ENCODE data around the gene SLC44A4.
"Not testable (repeated sequence)": the region's sequence is repeated elsewhere in the genome, so short reads cannot be mapped to it uniquely, and the experiment has no call there.

The SLC44A4 gene

GRCh38 chr6:31878726-31879125 is at the start of gene SLC44A4:
Gene SLC44A4, minus strand, starts transcription at chr6:31878997. Its CDS starts 17 bp downstream, at chr6:31878980.
- no peak for DNase-seq

- no peak for DNase-seq
Observed at GRCh38 chr6:31928672-31928939, 49.8 kb upstream of the SLC44A4 start.

DNA sequence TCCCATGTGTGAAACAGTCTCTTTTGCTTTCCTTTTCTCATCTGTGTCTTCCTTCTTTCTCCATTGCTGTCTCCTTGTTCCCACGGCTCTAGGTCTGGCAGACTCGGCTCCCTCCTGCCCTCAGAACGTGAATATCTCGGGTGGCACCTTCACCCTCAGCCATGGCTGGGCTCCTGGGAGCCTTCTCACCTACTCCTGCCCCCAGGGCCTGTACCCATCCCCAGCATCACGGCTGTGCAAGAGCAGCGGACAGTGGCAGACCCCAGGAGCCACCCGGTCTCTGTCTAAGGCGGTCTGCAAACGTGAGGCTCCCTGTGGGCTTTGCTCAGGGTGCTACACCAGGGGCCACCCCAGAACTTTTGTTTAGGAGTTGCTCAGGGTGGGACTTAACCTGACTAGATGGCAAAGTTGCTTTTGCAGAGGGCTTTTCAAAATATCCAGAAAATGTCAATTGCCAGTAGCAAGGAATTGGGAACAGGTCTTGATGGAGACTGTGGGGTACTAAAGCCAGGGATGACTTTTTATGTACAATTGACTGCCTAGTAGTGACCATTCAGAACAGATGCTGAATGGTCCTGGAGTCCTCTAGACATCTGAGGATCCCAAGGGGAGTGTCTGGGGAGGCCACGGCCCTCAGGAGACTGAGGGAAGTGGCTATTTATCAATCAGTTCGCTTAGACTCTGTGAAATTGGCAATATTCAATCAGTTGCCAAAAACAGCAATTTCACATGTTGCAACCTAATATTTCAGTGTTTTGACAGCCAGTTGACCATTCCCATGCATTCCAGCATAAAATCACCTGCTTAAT is 49.3 kb upstream of the SLC44A4 start:
- DNase-seq = no peak

DNA sequence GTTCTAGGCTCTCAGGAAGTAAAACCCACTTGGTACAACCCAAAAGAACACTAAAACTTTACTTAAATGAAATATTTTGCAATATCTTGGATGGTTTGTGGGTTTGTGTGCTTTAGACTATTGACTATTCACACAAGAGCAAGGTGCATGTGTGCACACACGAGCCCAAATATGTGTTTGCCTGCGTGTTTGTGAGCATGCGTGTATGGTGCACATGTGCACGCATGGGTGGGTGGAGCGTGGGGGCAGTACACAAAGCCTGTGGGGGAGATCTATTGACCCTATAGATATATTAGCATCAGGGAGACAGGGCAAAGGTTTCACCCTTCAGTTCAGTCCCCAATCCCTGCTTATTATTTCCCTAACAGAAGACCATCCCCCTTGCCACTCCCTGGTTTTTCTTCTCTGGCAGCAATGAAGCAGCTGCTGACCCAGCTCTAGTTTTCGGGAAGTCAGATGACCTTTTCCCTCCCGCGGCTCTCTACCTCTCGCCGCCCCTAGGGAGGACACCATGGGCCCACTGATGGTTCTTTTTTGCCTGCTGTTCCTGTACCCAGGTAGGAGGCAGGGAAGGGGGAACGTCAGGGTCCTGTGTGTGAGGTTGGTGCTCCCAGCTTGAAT is 48.6 kb upstream of the SLC44A4 start, which contains the start of gene C2:
Gene C2, plus strand, starts transcription at position 476 of the 621 bp plus-strand sequence. Its CDS starts 36 bp downstream, at position 512.
- DNase-seq = no peak

GRCh38 chr6:31922942-31923341 is 44.1 kb upstream of the SLC44A4 start:
- no peak for DNase-seq

DNA sequence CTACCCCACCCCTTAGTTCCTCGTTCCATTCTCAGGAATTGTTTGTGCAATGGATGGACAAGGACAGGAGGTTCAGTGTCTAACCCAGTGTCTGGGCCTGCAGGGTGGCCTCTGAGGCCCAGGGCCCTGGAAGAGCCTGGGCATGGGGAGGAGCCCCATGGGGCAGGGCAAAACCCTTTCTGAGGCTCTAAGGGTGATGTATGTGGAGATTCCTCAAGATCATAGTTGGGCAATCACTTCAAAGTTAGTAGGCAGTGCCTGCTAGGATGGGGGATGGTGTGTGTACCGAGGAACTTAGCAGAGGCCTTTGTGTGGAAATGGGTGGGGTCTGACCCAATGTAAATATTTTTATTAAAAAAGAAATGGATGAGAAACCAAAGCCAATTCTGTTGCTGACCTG is 42.0 kb upstream of the SLC44A4 start:
- DNase-seq = no peak

GRCh38 chr6:31919624-31920303 is 41.0 kb upstream of the SLC44A4 start:
- DNase-seq = no peak

GRCh38 chr6:31918069-31918720 is 39.4 kb upstream of the SLC44A4 start:
- no peak for DNase-seq

- DNase-seq = no peak
Observed at GRCh38 chr6:31915756-31916155, 37.0 kb upstream of the SLC44A4 start.

- no peak for DNase-seq
Observed at GRCh38 chr6:31915351-31915750, 36.6 kb upstream of the SLC44A4 start.

GRCh38 chr6:31911826-31912585 is 33.2 kb upstream of the SLC44A4 start:
- DNase-seq = no peak

DNA sequence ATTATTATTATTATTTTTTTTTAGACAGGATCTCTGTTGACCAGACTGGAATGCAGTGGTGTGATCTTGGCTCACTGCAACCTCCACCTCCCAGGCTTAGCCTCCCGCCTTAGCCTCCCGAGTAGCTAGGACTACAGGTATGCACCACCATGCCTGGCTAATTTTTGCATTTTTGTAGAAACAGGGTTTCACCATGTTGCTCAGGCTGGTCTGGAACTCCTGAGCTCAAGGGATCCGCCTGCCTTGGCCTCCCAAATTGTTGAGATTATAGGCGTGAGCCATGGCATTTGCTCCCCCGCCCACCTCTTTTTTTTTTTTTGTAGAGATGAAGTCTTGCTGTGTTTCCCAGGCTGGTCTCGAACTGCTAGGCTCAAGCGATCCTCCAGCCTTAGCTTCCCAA is 30.5 kb upstream of the SLC44A4 start:
- DNase-seq = not testable (repeated sequence)

GRCh38 chr6:31908791-31909190 is 30.0 kb upstream of the SLC44A4 start:
- DNase-seq = no peak

DNA sequence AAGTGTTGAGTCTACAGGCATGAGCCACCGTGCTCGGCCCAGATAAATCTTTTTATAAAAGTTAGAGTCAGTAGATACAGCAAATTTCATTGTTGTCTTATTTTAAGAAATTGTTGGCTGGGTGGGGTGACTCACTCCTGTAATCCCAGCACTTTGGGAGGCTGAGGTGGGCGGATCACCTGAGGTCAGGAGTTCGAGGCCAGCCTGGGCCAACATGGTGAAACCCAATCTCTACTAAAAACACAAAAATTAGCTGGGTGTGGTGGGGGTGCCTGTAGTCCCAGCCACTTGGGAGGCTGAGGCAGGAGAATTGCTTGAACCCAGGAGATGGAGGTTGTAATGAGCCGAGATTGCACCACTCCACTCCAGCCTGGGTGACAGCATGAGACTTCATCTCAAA is 29.5 kb upstream of the SLC44A4 start:
- not testable (repeated sequence) for DNase-seq

DNA sequence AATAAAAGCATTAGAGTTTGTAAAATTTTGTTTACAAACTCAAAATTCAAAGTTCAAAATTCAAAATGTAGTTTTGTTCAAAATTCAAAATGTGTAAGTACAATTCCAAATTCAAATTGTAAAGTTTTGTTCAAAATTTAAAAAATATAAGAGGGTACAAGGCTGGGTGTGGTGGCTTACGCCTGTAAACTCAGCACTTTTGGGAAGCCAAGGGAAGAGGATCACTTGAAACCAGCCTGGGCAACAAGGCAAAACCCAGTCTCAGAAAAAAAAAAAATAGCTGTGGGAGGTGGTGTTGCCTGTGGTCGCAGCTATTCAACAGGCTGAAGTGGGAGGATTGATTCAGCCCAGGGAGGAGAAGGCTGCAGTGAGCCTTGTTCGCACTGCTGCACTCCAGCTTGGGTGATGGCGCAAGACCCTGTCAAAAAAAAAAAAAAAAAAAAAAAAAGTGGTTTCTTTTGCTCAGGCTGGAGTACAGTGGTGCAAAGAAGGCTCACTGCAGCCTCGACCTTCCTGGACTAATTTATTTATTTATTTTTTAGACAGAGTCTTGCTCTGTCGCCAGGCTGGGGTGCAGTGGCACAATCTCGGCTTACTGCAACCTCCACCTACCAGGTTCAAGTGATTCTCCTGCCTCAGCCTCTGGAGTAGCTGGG is 28.5 kb upstream of the SLC44A4 start:
- DNase-seq = no peak

- not testable (repeated sequence) for DNase-seq
Observed at GRCh38 chr6:31906727-31907126, 27.9 kb upstream of the SLC44A4 start.

DNA sequence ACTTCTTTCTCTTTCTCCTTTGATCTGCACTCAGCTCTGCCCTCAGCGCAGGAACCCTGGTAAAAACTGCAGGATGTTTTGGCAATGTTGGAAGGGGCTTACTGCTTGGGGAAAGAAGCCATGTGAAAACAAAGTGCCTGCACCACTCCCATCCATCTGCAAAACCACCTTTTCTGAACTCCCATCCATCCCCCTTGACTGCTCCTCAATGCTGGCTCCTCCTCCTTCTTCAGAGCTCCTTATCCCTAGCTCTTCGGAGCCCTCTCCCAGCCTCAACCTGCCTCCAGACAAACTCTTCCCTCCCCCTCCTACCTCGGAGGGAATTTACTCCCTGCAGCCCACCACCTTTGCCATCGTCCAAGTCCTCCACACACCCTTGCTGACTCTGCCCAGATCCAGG is 27.3 kb upstream of the SLC44A4 start:
- no peak for DNase-seq

DNA sequence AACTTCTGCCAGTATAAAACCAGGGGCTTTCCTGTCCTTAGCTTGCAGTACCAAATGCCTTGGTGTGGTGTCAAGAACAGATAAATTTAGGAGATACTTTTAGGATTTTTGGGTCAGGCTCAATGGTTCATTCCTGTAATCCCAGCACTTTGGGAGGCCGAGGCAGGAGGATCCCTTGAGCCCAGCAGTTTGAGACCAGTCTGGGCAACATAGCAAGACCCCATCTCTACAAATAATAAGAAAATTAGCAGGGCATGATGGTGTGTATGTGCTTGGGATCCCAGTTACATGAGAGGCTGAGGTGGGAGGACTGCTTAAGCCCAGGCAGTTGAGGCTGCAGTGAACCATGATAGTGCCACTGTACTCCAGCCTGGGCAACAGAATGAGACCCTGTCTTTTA is 26.2 kb upstream of the SLC44A4 start:
- no peak for DNase-seq

DNA sequence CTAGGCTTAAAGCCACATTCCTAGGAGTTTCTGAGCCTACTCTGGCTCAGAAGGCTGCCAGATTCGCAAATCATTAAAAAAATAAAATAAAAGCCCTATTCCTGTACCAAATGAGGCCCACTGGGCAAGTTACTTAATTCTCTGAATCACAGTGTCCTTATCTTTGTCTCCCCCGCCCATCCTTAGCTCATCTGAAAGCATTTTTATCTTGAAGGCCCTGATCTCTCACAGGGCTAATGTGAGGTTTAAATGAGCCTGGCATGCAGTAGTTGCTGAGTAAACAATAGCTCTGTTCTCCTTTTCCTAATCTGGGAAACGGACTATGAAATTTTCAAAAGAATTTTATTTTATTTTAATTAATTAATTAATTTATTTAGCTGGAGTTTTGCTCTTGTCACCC is 25.2 kb upstream of the SLC44A4 start:
- no peak for DNase-seq

DNA sequence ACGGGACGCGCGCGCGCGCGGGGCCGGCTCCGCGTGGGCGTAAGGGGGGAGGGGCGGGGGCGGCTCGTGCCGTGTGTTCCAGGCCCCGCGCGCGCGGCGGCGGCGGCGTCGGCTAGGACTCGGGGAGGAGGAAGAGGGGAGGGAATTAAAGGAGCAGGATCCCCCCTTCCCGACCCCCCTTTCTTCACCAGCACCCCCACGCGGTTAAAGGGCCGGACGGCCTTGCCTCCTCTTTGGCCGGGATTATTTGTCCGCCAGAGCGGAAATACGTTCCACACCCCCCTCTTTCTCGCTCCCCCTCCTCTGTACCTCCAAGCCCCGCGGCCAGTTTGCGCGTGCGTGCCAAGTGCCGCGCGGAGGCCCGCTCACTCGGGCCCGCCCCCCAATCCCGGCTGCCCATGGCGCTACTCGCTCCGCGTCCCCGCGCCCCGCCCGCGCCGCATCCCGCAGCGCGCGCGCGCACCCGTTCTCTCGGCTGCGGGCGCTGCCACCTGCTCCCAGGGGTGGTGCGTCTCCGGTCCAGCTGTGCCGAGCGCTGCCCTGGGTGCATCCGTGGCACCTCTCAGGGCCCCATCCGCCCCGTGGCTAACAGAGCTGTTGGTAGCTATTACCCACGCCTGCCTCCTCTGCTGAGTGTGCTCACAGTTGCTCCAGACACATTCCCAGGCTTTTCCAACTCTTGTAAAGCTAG is 23.3 kb upstream of the SLC44A4 start, which contains the start of gene ZBTB12:
Gene ZBTB12, minus strand, starts transcription at position 134 of the 691 bp plus-strand sequence. CDS start 781 bp downstream, outside the sequence.
- no peak for DNase-seq

DNA sequence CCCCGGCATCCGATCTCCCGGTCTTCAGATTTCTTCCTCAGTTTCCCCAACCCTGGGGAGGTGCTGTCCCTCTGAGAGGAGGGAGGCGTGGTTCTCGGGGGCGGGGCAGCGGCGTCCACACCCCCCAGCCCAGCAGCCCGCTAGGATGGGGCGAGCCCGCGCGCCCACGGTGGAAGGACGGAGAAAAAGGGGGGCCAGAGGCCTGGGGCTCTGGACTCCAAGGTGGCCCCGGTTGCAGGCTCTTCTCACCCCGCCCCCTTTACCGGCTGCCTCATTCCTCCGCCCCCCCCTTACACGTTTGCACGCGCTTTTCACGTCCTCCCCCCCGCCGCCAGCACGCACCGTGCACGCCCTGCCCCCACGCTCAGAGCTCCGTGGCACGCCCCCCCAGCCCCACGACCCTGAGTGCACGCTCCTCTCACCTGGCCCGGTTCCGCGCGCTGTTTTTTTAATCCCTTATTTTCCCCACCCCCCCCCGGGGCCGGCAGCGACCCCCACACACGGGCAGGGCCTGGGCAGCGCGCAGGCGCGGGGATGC is 22.7 kb upstream of the SLC44A4 start:
- no peak for DNase-seq
